Stimulated activated CD8-positive, alpha-beta memory T cell treated with anti-CD3 and anti-CD28 coated beads, Interleukin-15, amount 100 ng/mL, for 1 hour (primary cell): ENCODE data around the gene STXBP1.

Source experiments
- DNase-seq: peaks from one replicate; pipeline ENCODE4 v3.0.0-alpha.2; 2020; ENCODE audit warnings: low read depth

The STXBP1 gene

DNA sequence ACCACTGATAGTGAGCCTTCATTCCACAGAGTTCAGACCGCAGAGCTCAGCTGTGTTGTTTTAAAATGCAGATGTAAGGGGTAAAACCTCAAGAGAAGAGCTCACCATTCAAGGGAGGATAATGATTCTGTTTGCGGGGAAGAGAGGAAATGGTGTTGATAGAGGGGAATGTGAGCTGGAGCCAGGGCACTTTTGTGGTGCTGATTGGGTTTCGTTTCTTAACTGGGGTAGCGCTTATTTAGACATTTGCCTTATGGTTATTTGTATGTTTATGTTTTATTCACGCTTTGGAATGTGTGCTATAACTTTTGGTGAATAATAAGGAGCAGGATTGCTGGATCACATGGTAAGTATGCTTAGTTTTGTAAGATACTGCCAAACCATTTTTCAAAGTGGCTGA is 42.5 kb downstream of the STXBP1 start:
- DNase-seq, result no peak

DNA sequence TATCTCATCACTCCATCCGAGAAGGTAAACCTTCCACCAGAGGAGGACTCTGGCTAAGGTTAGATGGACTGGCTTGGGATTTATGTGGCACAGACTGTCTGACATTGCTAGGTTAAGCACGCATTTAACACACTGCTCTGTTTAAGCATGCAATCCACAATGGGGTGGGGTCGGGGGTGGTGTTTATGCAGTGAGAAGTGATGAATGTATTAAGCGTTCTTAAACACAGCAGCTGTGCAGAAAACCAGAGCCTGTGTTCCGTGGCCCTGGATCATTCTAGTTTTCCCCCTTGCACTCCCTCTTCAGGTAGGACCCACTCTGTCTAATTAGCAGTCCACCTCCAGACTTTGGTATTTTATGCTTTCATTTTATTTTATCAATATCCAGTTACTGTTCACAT is 46.4 kb downstream of the STXBP1 start:
- no peak for DNase-seq

- no peak for DNase-seq
These were observed 49.0 kb downstream of the STXBP1 start for GRCh38 chr9:127660886-127661741.

GRCh38 chr9:127662617-127663016 is 50.5 kb downstream of the STXBP1 start:
- no peak for DNase-seq

DNA sequence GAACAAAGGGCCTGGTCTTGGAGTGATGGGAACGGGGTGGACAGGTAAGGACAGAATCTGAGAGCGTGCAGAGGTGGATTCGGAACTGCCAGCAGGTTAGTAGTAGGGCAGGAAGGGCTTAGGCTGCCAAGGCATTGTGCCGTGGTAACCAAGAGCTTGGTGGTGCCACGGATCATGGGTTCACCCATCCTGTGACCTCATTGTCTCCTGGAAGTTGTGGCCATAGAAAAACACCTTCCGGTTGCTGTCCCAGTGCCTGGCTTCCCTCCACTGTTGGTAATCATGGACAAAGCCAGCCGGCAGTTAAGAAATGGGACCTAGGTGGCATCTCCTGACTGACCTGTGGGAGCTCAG is 52.2 kb downstream of the STXBP1 start:
- DNase-seq, result no peak

- DNase-seq, result no peak
These were observed 52.8 kb downstream of the STXBP1 start for GRCh38 chr9:127664678-127665507.

- DNase-seq, result no peak
These were observed 55.2 kb downstream of the STXBP1 start for GRCh38 chr9:127667127-127667844.

- DNase-seq, result no peak
These were observed 55.8 kb downstream of the STXBP1 start for GRCh38 chr9:127667906-127668305.

GRCh38 chr9:127673234-127673633 is 61.2 kb downstream of the STXBP1 start:
- no peak for DNase-seq

- no peak for DNase-seq
These were observed 64.6 kb downstream of the STXBP1 start for GRCh38 chr9:127676638-127677037.

DNA sequence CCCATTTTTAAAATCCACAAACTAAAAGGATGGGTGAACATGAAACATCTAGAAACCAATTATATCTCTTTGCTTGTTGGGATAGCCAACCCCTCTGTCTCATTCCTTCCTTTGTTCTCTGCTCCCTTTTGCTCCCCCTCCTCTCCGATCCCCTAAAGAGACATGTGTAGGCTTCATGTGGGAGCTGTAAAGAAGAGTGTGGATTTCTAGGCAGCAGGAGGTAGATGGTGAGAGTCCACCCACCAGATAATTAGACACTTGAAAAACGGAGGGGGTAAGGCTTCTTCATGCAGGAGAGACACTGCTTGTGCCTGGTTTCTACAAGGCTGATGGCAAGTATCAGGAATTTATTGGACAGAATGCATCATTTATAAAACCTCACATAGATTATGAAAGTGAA is 67.4 kb downstream of the STXBP1 start:
- no peak for DNase-seq

DNA sequence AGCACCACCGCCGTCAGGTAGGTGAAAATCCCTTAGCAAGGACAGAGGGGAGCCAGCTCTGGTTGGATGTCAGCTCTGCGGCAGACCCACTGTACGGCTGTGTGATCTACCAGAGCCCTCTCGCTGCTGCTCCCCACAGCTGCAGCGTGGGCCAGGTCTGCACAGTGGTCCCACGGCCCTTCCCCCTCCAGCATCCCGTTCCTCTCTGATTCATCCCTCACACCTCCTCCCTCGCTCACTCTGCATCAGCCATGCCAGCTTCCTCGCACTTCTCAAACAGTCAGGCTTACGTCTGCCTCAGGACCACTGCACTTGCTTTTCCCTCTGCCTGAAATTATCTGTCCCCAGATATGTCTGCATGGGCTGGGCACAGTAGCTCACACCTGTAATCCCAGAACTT is 68.1 kb downstream of the STXBP1 start:
- no peak for DNase-seq

DNA sequence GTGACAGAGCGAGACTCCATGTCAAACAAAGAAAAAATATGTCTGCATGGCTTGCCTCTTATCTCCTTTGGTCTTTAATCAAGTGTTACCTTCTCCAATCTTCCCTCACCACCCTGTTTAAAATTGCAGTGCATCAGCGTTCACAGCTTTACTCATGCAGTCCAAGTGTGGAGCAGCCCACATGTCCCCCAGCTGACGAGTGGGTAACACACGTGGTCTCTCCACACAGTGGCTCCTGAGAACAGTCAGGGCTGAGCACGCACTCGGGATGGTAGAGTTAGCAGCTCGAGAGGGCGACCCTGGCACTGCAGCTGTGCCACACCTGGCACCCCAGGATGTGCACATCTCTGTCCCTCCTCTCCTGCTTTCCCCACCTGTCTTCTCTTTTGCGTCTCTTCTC is 68.8 kb downstream of the STXBP1 start:
- DNase-seq, result no peak

DNA sequence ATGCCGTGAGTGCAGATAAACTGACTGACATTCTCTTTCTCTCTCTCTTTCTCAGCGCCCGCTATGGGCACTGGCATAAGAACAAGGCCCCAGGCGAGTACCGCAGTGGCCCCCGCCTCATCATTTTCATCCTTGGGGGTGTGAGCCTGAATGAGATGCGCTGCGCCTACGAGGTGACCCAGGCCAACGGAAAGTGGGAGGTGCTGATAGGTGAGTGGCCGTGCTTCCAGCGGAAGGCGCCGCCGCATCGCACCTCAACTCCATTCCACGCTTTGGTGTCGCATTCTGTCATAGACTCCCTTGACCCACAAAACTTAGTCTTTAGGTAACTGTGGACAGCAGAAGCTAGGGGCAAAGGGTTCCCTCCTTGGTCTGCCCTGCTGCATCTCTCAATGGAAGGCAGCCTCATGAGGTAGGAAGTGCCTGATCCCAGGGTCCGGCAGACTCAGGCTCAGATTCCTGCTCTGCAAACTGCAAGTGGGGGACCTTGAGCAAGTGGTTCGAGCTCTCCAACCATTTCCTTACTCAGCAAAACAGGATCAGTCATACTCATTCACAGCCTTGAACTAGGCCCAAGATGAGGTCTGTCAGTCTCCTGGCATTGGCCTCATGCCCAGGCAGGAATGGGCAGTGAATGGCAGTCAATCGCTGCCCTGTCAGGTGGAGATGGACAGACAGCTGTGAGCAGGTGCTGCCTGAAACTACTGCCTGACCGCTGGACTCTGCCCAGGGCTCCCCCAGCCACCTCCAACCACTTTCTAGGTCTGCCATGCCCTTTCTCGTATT is 70.5 kb downstream of the STXBP1 start:
- no peak for DNase-seq

DNA sequence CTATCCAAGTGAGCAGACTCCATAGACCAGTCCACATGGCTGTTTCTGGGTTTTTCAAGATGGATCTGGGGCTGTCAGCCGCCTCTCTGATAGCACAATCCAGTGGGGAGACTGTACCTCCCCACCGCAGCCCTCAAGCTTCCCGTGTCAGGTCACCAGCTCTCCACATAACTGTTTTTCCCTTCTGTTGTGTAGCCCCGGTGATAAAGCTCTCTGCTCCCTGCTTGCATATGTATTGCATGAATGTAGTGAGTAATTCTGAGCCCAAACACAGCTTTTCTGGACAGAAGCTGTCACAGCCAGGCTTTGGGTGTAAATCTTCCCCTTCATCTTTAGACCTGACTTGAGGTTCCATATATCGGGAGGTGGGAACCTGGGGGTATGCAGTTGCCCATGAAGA is 71.6 kb downstream of the STXBP1 start:
- no peak for DNase-seq

DNA sequence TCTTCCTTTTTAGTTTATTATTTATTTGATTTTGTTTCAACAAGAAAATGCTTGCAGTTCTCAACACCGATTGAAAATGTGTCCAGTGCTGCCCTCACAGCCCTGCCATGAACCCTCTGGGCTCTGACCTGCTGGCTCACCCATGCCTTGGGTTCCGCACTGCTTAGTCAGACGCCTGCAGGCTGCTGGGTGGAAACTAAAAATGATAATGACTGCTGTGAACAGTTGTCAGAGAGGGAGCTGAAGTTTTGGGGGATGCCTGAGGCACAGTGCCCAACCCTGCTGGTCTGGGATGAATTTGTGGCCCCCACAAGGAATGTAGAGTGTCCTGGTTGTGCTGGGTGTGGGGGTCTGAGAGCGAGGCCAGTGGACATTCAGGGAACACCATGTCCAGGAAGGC is 72.5 kb downstream of the STXBP1 start:
- DNase-seq, result no peak

- no peak for DNase-seq
These were observed 74.7 kb downstream of the STXBP1 start for GRCh38 chr9:127686461-127687393.

DNA sequence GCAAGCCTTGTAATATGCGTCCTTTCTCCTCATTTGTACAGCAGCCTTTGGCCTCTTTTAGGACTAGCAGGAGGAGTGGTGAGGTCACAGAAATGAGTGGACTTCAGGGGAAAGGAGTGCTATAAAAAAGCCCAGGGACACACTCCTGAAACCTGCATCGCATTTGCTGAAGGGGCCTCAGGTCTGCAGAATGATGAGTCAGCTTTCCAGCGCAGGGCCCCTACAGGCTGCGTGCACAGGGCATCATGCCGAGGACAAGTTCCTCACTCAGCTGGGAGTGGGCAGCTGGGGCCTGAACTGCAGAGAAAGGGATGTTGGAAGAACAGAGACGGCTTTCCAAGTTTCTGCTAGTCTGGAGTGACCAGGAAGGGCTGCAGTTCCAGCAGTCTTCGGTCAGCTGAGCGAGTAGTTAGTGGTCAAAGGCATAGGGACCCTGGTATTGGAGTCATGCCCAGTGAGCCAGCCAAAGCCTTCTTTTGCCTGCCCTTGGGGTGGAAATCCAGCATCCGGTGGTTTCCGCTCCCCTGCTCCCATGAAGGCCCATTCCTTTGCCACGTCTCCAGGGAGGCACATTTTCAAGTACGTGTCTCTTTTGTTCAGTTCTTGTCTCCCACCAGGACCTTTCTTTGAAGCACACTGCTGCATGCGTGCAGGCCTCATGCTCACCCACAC is 77.4 kb downstream of the STXBP1 start:
- no peak for DNase-seq

- no peak for DNase-seq
These were observed 78.7 kb downstream of the STXBP1 start for GRCh38 chr9:127690735-127691134.

DNA sequence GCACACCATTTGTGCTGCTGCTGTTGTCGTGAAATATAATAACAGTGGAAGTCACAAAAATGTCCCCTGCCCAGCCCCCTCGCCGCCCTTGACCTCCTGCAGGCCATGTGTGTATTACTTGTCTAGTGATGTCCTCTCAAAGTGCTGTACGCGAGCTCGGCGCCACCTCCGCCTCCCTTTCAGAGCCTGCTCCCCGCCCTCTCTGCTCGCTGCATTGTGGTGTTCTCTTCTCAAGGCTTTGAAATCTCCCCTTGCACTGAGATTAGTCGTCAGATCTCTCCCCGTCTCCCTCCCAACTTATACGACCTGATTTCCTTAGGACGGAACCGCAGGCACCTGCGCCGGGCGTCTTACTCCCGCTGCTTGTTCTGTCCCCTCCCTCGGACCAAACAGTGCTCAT is 80.0 kb downstream of the STXBP1 start:
- no peak for DNase-seq
